A549 (cell line): ENCODE data around the gene PUS7L. TPM values are rescaled to one million over a fixed set of nuclear protein-coding genes. Genes with fewer than 3 reads are reported as not detected.

Source experiments
- ATAC-seq, 2 experiments: fragments of 200-7000 bp in 1 of 2; fragments of >200 bp in 1 of 2; cut with Nextera tagmentation in 1 of 2; cut with Tn5 transposase in 1 of 2; 3 replicates each; pipeline versions ENCODE4 v1.8.0 to v1.9.1; 2018 to 2020; ENCODE audit warnings: mild to moderate bottlenecking in 1 of 2, moderate library complexity in 1 of 2
- CTCF ChIA-PET: fragments of 300-600 bp; sonication (Branson Sonifier 250); formaldehyde crosslinking; extraction: SDS; loops from one replicate; lab custom pipeline; 2021; ENCODE audit warnings: antibody characterized with exemption, inconsistent platforms; lab: Yijun Ruan, JAX
- POLR2A ChIA-PET: fragments of 350-600 bp; formaldehyde crosslinking; extraction: SDS; loops from one replicate; lab custom pipeline; 2021; ENCODE audit warnings: antibody characterized with exemption, inconsistent platforms; lab: Yijun Ruan, JAX
- DNase-seq, 2 experiments: peaks; one replicate each; pipeline versions ENCODE4 v3.0.0 to v3.0.0-alpha.2; 2011 to 2016; ENCODE audit warnings: low read depth in 1 of 2, low spot score in 1 of 2
- FAIRE-seq: peaks from 2 replicates; lab custom pipeline; 2011; peaks lifted over from hg19 to GRCh38; lab: Jason Lieb, UNC
- H3K27ac ChIP-seq, 2 experiments: fragments of >200 bp; sonication (Bioruptor Twin); formaldehyde crosslinking; 3 replicates each; pipeline ENCODE4 v1.5.1; 2016 to 2017
- H3K4me1 ChIP-seq: fragments of >200 bp; sonication (Bioruptor Twin); formaldehyde crosslinking; 3 replicates; pipeline ENCODE4 v1.6.1; 2016
- H3K4me2 ChIP-seq: fragments of >200 bp; sonication (Bioruptor Twin); formaldehyde crosslinking; 3 replicates; pipeline ENCODE4 v1.6.1; 2016
- H3K4me3 ChIP-seq: fragments of >200 bp; sonication (Bioruptor Twin); formaldehyde crosslinking; 3 replicates; pipeline ENCODE4 v1.5.1; 2016
- H3K9me3 ChIP-seq: fragments of >200 bp; sonication (Bioruptor Twin); formaldehyde crosslinking; 3 replicates; pipeline ENCODE4 v1.6.1; 2016
- BHLHE40 ChIP-seq: IDR thresholded peaks from 2 replicates; pipeline ENCODE4 v1.6.1; 2012; ENCODE audit warnings: low read depth, low read length, inconsistent platforms
- CBX8 ChIP-seq: fragments of 200-600 bp; sonication (generic); IDR thresholded peaks from 2 replicates; pipeline ENCODE4 v1.6.1; 2016
- CHD2 ChIP-seq: fragments of 150-350 bp; IDR thresholded peaks from 2 replicates; pipeline ENCODE4 v1.6.1; 2014; ENCODE audit warnings: low read length; ENCODE audit not compliant: partially characterized antibody
- CHD4 ChIP-seq: fragments of 200-600 bp; sonication (generic); IDR thresholded peaks from 2 replicates; pipeline ENCODE4 v1.6.1; 2016; ENCODE audit warnings: antibody characterized with exemption, mild to moderate bottlenecking, borderline replicate concordance
- E2F6 ChIP-seq: IDR thresholded peaks from 2 replicates; pipeline ENCODE4 v1.6.1; 2012; ENCODE audit warnings: low read depth, borderline replicate concordance
- ELK1 ChIP-seq: fragments of 150-350 bp; IDR thresholded peaks from 2 replicates; pipeline ENCODE4 v1.6.1; 2014; ENCODE audit warnings: low read depth, mild to moderate bottlenecking, low read length
- EP300 ChIP-seq, 2 experiments: fragments of >200 bp; sonication (Bioruptor Twin); formaldehyde crosslinking; IDR thresholded peaks; 2 replicates in 1 of 2; 3 replicates in 1 of 2; pipeline ENCODE4 v1.6.1; 2016 to 2017
- FOSL2 ChIP-seq, 2 experiments: fragments of 450-650 bp in 1 of 2; fragments of >200 bp in 1 of 2; sonication (Bioruptor Twin) in 1 of 2; formaldehyde crosslinking; IDR thresholded peaks; 2 replicates each; pipeline versions ENCODE4 v1.5.0 to v1.6.1; 2016 to 2020; ENCODE audit warnings: mild to moderate bottlenecking in 1 of 2, moderate library complexity in 1 of 2
- GATA3 ChIP-seq: IDR thresholded peaks from 2 replicates; pipeline ENCODE4 v1.6.1; 2012; ENCODE audit warnings: borderline replicate concordance
- HOXB5 ChIP-seq: fragments of 250-450 bp; sonication (Bioruptor Pico); IDR thresholded peaks from 2 replicates; pipeline ENCODE4 v1.5.0; 2020; ENCODE audit warnings: mild to moderate bottlenecking, moderate library complexity
- JUN ChIP-seq, 2 experiments: fragments of >200 bp; sonication (Bioruptor Twin); formaldehyde crosslinking; IDR thresholded peaks; 2 replicates in 1 of 2; 3 replicates in 1 of 2; pipeline ENCODE4 v1.6.1; 2016 to 2017
- KDM1A ChIP-seq: fragments of 200-600 bp; sonication (generic); IDR thresholded peaks from 2 replicates; pipeline ENCODE4 v1.6.1; 2016; ENCODE audit warnings: low read depth, mild to moderate bottlenecking
- MAFK ChIP-seq: fragments of 450-650 bp; IDR thresholded peaks from 2 replicates; pipeline ENCODE4 v1.6.1; 2014; ENCODE audit not compliant: partially characterized antibody
- MAZ ChIP-seq: fragments of 150-350 bp; IDR thresholded peaks from 2 replicates; pipeline ENCODE4 v1.6.1; 2014; ENCODE audit warnings: antibody characterized with exemption, low read depth, low read length, borderline replicate concordance
- NR3C1 ChIP-seq: fragments of >200 bp; sonication (Bioruptor Twin); formaldehyde crosslinking; IDR thresholded peaks from 3 replicates; pipeline ENCODE4 v1.6.1; 2017
- POLR2AphosphoS2 ChIP-seq: conservative IDR thresholded peaks from 2 replicates; pipeline ENCODE4 v1.6.1; 2012; ENCODE audit warnings: low read length, improper control_type of control experiment, inconsistent platforms
- RAD21 ChIP-seq, 2 experiments: fragments of >200 bp in 1 of 2; sonication (Bioruptor Twin) in 1 of 2; formaldehyde crosslinking in 1 of 2; IDR thresholded peaks in 1 of 2; conservative IDR thresholded peaks in 1 of 2; 2 replicates in 1 of 2; 3 replicates in 1 of 2; pipeline ENCODE4 v1.6.1; 2012 to 2018; ENCODE audit warnings: inconsistent platforms in 1 of 2
- RNF2 ChIP-seq: fragments of 200-600 bp; sonication (generic); IDR thresholded peaks from 2 replicates; pipeline ENCODE4 v1.6.1; 2016; ENCODE audit warnings: low read depth, mild to moderate bottlenecking, antibody characterized with exemption, moderate library complexity, borderline replicate concordance
- SMC3 ChIP-seq: fragments of >200 bp; sonication (Bioruptor Twin); formaldehyde crosslinking; IDR thresholded peaks from 3 replicates; pipeline ENCODE4 v1.6.1; 2018; ENCODE audit warnings: inconsistent platforms
- polyA plus RNA-seq, 4 experiments: library from polyadenylated mRNA; depleted of rRNA in 3 of 4; stranded (reverse); fragments of >200 nt; fragmentation: RNase III in 1 of 4; extraction: RNeasy Plus Mini Kit Qiagen cat#74134 plus additional on column Dnase treatment in 1 of 4; gene quantifications; 2 replicates in 3 of 4; 3 replicates in 1 of 4; pipeline ENCODE4 v1.2.3, GENCODE V29; 2011 to 2017
- TF ChIP-seq, protein P1 (sequence below): IDR thresholded peaks from 2 replicates; pipeline ENCODE4 v1.6.1; 2012

The PUS7L gene
- polyA plus RNA-seq, 2 of the 4 experiments (the other 2 are of a cell fraction) = 5.8 to 16.6 TPM

DNA sequence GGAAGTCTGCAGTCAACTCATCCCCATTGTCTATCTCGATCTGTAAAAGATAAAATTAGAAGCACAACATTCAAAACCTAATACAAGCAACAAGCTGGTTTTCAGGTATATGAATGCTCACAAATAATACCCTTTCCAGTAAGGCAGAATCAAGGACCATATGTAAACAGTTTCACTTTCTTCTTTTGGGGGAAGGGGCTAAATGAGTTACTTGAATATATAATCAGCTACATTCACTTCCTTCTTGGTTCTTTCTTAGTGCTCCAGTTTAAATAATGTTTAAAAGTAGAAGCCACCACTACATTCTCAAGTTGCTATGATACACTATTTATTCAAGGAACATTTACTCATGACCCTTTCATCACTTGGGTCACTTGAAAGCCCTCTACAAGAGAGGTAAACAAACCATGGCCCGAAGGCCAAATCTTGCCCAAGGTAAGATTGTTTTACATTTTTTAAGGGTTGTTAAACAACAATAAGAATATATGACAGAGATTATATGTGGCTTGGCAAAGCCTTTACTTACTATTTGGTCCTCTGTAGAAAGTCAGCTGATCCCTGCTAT is 37.2 kb upstream of the PUS7L start (continued):
- TF ChIP-seq E2F6 (no peak), FOSL2 (IDR thresholded peaks at IDR 0.05) (no peak), FOSL2 (CRISPR knock-in tag; IDR thresholded peaks at IDR 0.05) (no peak), EP300 (IDR thresholded peaks at IDR 0.05) (no peak)

DNA sequence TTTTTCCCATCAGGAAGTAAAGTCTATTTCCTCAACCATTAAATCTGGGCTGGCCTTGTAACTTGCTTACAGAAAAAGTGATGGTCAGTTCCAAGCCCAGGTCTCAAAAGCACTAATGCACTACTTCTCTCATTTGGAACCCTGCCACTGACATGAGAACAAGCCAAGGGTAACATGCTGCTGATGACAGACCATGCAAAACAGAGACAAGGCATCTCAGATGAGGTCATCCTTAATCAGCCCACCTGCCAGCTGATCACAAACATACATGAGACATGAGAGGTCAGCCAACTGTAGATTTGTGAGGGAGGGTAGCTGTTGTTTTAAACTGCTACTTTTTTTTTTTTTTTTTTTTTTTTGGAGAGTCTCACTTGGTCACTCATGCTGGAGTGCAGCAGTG is 31.4 kb upstream of the PUS7L start:
- no peak overlapping the region for H3K4me2 ChIP-seq
- no peaks in the 10 kb centered on the region for H3K4me1 ChIP-seq
- TF ChIP-seq POLR2AphosphoS2 (no peak), CHD2 (no peak), GATA3 (no peak), HOXB5 (CRISPR knock-in tag) (no peak), BHLHE40 (no peak), RAD21 (conservative IDR thresholded peaks at IDR 0.05 in 1 of 2, IDR thresholded peaks at IDR 0.05 in 1 of 2) (no peak)
- H3K9me3 ChIP-seq = no peaks in the 10 kb centered on the region
- no peak overlapping the region for H3K27ac ChIP-seq
- CTCF ChIA-PET = no interaction called here
- FAIRE-seq (no peak), DNase-seq (no peak), ATAC-seq (no peak)
- POLR2A ChIA-PET = interaction anchor here (0.6 kb wide), 1 partner anchor 16 kb away, joined by 3 read pairs; no protein-coding TSS in a partner anchor
- H3K4me3 ChIP-seq = no peak overlapping the region

DNA sequence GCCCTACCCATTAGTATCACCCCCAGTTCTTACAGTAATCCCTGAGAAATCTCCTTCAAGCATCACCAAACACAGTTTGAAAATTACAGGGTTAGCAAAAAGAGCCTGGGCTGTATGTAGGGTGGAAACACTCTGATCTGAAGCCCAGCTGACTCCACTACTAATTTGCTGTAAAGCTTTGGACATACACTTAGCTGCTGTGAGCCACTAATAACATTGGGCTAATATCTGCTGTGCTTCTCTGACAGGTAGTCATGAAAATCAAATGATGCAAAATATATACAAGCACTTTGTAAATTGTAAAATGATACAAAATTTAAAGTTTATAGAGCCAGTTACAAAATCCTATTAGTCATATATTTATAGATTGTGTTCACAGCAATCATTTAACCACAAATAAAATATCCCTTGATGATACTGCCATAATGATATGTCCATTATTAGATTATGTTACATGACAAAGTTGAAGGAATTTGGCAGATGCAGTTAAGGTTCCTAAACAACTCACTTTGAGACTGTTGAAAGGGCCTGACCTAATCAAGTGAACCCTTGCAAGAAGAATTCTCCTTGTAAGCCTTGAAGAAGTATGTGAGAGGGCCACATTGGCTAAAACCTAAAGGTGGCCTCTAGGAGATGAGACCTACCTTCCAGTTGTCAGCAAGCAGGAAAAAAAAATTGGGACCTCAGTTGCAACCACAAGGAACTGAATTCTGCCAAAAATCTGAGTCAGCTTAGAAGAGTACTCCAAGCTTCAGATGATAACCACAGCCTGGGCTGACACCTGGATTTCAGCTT is 28.5 kb upstream of the PUS7L start:
- TF ChIP-seq NR3C1 (no peak), ELK1 (no peak), HOXB5 (CRISPR knock-in tag) (no peak), MAFK (no peak), JUN (IDR thresholded peaks at IDR 0.05) (no peak), RNF2 (no peak), CHD4 (no peak), SMC3 (no peak), KDM1A (no peak), CBX8 (no peak), MAZ (no peak)
- TF ChIP-seq, protein P1, sequence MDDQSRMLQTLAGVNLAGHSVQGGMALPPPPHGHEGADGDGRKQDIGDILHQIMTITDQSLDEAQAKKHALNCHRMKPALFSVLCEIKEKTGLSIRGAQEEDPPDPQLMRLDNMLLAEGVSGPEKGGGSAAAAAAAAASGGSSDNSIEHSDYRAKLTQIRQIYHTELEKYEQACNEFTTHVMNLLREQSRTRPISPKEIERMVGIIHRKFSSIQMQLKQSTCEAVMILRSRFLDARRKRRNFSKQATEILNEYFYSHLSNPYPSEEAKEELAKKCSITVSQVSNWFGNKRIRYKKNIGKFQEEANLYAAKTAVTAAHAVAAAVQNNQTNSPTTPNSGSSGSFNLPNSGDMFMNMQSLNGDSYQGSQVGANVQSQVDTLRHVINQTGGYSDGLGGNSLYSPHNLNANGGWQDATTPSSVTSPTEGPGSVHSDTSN = no peak
- Histone ChIP-seq H3K27ac (no peak overlapping the region), H3K9me3 (no peaks in the 10 kb centered on the region), H3K4me2 (no peak overlapping the region), H3K4me3 (no peak overlapping the region), H3K4me1 (no peaks in the 10 kb centered on the region)
- POLR2A ChIA-PET = no interaction called here
- CTCF ChIA-PET = interaction anchor here (2.0 kb wide), 1 partner anchor 10 kb away, joined by 8 read pairs; no protein-coding TSS in a partner anchor
- ATAC-seq = no peak
- no peak for FAIRE-seq
- DNase-seq = no peak
